ENCODE results near the gene HAGH.
A peak's percentile ranks its signal among the peaks of the same experiment; 100 is the strongest.

HAGH gene

GRCh38 chr16:1764971-1765370 is 61.7 kb downstream of the HAGH start:
- Histone ChIP-seq H3K4me3 (replicated peaks; ENCODE audit: low read depth, low read length) (no peak overlapping the region), H3K36me3 (ENCODE audit: control insufficient read depth, insufficient read depth, low read length) (peaks cover 62% of the 10 kb centered on the region), H3K27me3 (replicated peaks; ENCODE audit: control insufficient read depth, insufficient read depth, low read length) (no peaks in the 10 kb centered on the region)
- TF ChIP-seq CTCF (IDR thresholded peaks at IDR 0.05; ENCODE audit: insufficient read depth, low read length, poor library complexity, severe bottlenecking), result no peak
- DNase-seq (ENCODE audit: extremely low read depth, insufficient read length), result no peak

- H3K27me3 ChIP-seq (replicated peaks; ENCODE audit: control insufficient read depth, insufficient read depth, low read length), result no peaks in the 10 kb centered on the region
- no peak overlapping the region for H3K4me3 ChIP-seq (replicated peaks; ENCODE audit: low read depth, low read length)
- peak; percentile 22 for TF ChIP-seq CTCF (IDR thresholded peaks at IDR 0.05; ENCODE audit: insufficient read depth, low read length, poor library complexity, severe bottlenecking)
- DNase-seq (ENCODE audit: extremely low read depth, insufficient read length), result no peak
- peaks cover 57% of the 10 kb centered on the region for H3K36me3 ChIP-seq (ENCODE audit: control insufficient read depth, insufficient read depth, low read length)
Measured at GRCh38 chr16:1763521-1764511, 62.8 kb downstream of the HAGH start.

GRCh38 chr16:1762879-1763520 is 63.6 kb downstream of the HAGH start:
- TF ChIP-seq CTCF (IDR thresholded peaks at IDR 0.05; ENCODE audit: insufficient read depth, low read length, poor library complexity, severe bottlenecking), result no peak
- Histone ChIP-seq H3K27me3 (replicated peaks; ENCODE audit: control insufficient read depth, insufficient read depth, low read length) (no peaks in the 10 kb centered on the region), H3K4me3 (replicated peaks; ENCODE audit: low read depth, low read length) (no peak overlapping the region), H3K36me3 (ENCODE audit: control insufficient read depth, insufficient read depth, low read length) (peaks cover 52% of the 10 kb centered on the region)
- DNase-seq (ENCODE audit: extremely low read depth, insufficient read length), result no peak

- Histone ChIP-seq H3K4me3 (replicated peaks; ENCODE audit: low read depth, low read length) (no peak overlapping the region), H3K36me3 (ENCODE audit: control insufficient read depth, insufficient read depth, low read length) (peaks cover 50% of the 10 kb centered on the region), H3K27me3 (replicated peaks; ENCODE audit: control insufficient read depth, insufficient read depth, low read length) (no peaks in the 10 kb centered on the region)
- no peak for TF ChIP-seq CTCF (IDR thresholded peaks at IDR 0.05; ENCODE audit: insufficient read depth, low read length, poor library complexity, severe bottlenecking)
- no peak for DNase-seq (ENCODE audit: extremely low read depth, insufficient read length)
Measured at GRCh38 chr16:1762196-1762878, 64.3 kb downstream of the HAGH start.

GRCh38 chr16:1761751-1762150 is 64.9 kb downstream of the HAGH start:
- no peaks in the 10 kb centered on the region for H3K27me3 ChIP-seq (replicated peaks; ENCODE audit: control insufficient read depth, insufficient read depth, low read length)
- peaks cover 46% of the 10 kb centered on the region for H3K36me3 ChIP-seq (ENCODE audit: control insufficient read depth, insufficient read depth, low read length)
- DNase-seq (ENCODE audit: extremely low read depth, insufficient read length), result no peak
- no peak overlapping the region for H3K4me3 ChIP-seq (replicated peaks; ENCODE audit: low read depth, low read length)
- TF ChIP-seq CTCF (IDR thresholded peaks at IDR 0.05; ENCODE audit: insufficient read depth, low read length, poor library complexity, severe bottlenecking), result no peak
